HepG2 (cell line): ENCODE data around the gene YBX2. TPM values are rescaled to one million over a fixed set of nuclear protein-coding genes. Genes with fewer than 3 reads are reported as not detected.

Experiments used
- AFF4 ChIP-seq: sonication (generic); formaldehyde crosslinking; IDR thresholded peaks from 2 replicates; pipeline ENCODE4 v1.4.0; 2020; ENCODE audit warnings: missing genetic modification reagents
- ATF3 ChIP-seq: sonication (generic); formaldehyde crosslinking; IDR thresholded peaks from 2 replicates; pipeline ENCODE4 v1.4.0; 2020; ENCODE audit warnings: missing genetic modification reagents
- EHMT2 ChIP-seq: fragments of 200-600 bp; sonication (generic); IDR thresholded peaks from 2 replicates; pipeline ENCODE4 v1.7.0; 2017; ENCODE audit warnings: antibody characterized with exemption, low read depth, low read length, borderline replicate concordance
- FOSL2 ChIP-seq: sonication (generic); formaldehyde crosslinking; IDR thresholded peaks from 2 replicates; pipeline ENCODE4 v1.4.0; 2020; ENCODE audit warnings: missing genetic modification reagents
- HNF1B ChIP-seq: sonication (generic); formaldehyde crosslinking; IDR thresholded peaks from 2 replicates; pipeline ENCODE4 v1.5.1; 2020; ENCODE audit warnings: mild to moderate bottlenecking, moderate library complexity, missing genetic modification reagents
- IRF9 ChIP-seq: sonication (generic); formaldehyde crosslinking; IDR thresholded peaks from 2 replicates; pipeline ENCODE4 v1.8.0; 2022; ENCODE audit warnings: missing genetic modification reagents, mild to moderate bottlenecking, borderline replicate concordance
- POLR2G ChIP-seq: fragments of 200-400 bp; formaldehyde crosslinking; IDR thresholded peaks from 2 replicates; pipeline ENCODE4 v1.6.1; 2018; ENCODE audit warnings: mild to moderate bottlenecking, low read depth, low read length, moderate library complexity
- RFXAP ChIP-seq: sonication (generic); formaldehyde crosslinking; IDR thresholded peaks from 2 replicates; pipeline ENCODE4 v1.4.0; 2020; ENCODE audit warnings: missing genetic modification reagents, borderline replicate concordance
- USF2 ChIP-seq, 2 experiments: sonication (generic) in 1 of 2; formaldehyde crosslinking in 1 of 2; IDR thresholded peaks; 2 replicates each; pipeline versions ENCODE4 v1.5.1 to v1.6.1; 2011 to 2020; ENCODE audit warnings: borderline replicate concordance in 1 of 2, low read depth in 1 of 2, low read length in 1 of 2, mild to moderate bottlenecking in 1 of 2, missing genetic modification reagents in 1 of 2, moderate library complexity in 1 of 2
- ZC3H13 ChIP-seq: sonication (generic); formaldehyde crosslinking; IDR thresholded peaks from 2 replicates; pipeline ENCODE4 v1.8.1; 2023; ENCODE audit warnings: mild to moderate bottlenecking, missing genetic modification reagents, moderate library complexity
- ZNF232 ChIP-seq: sonication (generic); formaldehyde crosslinking; IDR thresholded peaks from 2 replicates; pipeline ENCODE4 v1.4.0; 2020; ENCODE audit warnings: missing genetic modification reagents, borderline replicate concordance
- ZNF234 ChIP-seq: sonication (generic); formaldehyde crosslinking; conservative IDR thresholded peaks from 2 replicates; pipeline ENCODE4 v1.5.1; 2020; ENCODE audit warnings: mild to moderate bottlenecking, missing genetic modification reagents
- ZNF280B ChIP-seq: sonication (generic); formaldehyde crosslinking; IDR thresholded peaks from 2 replicates; pipeline ENCODE4 v1.5.0; 2020; ENCODE audit warnings: missing genetic modification reagents, mild to moderate bottlenecking, borderline replicate concordance
- ZNF292 ChIP-seq: sonication (generic); formaldehyde crosslinking; IDR thresholded peaks from 2 replicates; pipeline ENCODE4 v1.8.1; 2022; ENCODE audit warnings: mild to moderate bottlenecking, low read depth, missing genetic modification reagents, borderline replicate concordance
- ZNF333 ChIP-seq: sonication (generic); formaldehyde crosslinking; IDR thresholded peaks from 2 replicates; pipeline ENCODE4 v1.4.0; 2020; ENCODE audit warnings: mild to moderate bottlenecking, missing genetic modification reagents, borderline replicate concordance
- ZNF747 ChIP-seq: sonication (generic); formaldehyde crosslinking; IDR thresholded peaks from 2 replicates; pipeline ENCODE4 v1.8.1; 2023; ENCODE audit warnings: missing genetic modification reagents, mild to moderate bottlenecking, borderline replicate concordance
- polyA plus RNA-seq, 8 experiments: library from polyadenylated mRNA; depleted of rRNA in 3 of 8; stranded (reverse) in 7 of 8; unstranded in 1 of 8; fragments of >200 nt; fragmentation: Illumina TruSeq in 4 of 8; extraction: Trizol in 4 of 8; gene quantifications; 2 replicates each; pipeline versions ENCODE4 v1.2.1 to v1.2.3, GENCODE V29; 2011 to 2016; ENCODE audit warnings: low read depth in 4 of 8, missing spikeins in 1 of 8, mixed read lengths in 1 of 8; ENCODE audit not compliant: insufficient read depth in 1 of 8
- total RNA-seq, 5 experiments: library from RNA; depleted of rRNA; stranded (reverse); fragments of >200 nt; fragmentation: Illumina TruSeq; extraction: Trizol; gene quantifications; 2 replicates each; pipeline ENCODE4 v1.2.3, GENCODE V29; 2016; ENCODE audit warnings: low read depth in 1 of 5

The YBX2 gene
- total and polyA plus RNA-seq, 2 of the 13 experiments (the other 11 are each of a cell fraction or from before 2014, with no cell fraction given): 0.12 to 0.22 TPM

GRCh38 chr17:7258731-7259554, 35.5 kb downstream of the YBX2 start (continued):
- TF ChIP-seq ZNF747 (CRISPR knock-in tag): no peak
- peak; percentile 80 for TF ChIP-seq POLR2G
- peak; percentile 75; the same call in 1 of the 2 replicates for TF ChIP-seq ZNF333 (CRISPR knock-in tag)
- TF ChIP-seq USF2 (IDR thresholded peaks at IDR 0.05; ENCODE audit: low read depth, low read length): no peak
- TF ChIP-seq USF2 (CRISPR knock-in tag; IDR thresholded peaks at IDR 0.05; ENCODE audit: borderline replicate concordance): no peak
- TF ChIP-seq ZNF280B: 0 out of 2 replicates have a peak, but pooled peaks have one; percentile 44
- peak; percentile 97 for TF ChIP-seq HNF1B (CRISPR knock-in tag)
- TF ChIP-seq ZC3H13 (CRISPR knock-in tag): no peak
- 0 out of 2 replicates have a peak, but pooled peaks have one; percentile 19 for TF ChIP-seq AFF4 (CRISPR knock-in tag)
- no peak for TF ChIP-seq RFXAP (CRISPR knock-in tag)
- TF ChIP-seq IRF9 (CRISPR knock-in tag): no peak
- no peak for TF ChIP-seq ZNF234 (CRISPR knock-in tag)
- TF ChIP-seq ZNF232: no peak
- TF ChIP-seq ATF3 (CRISPR knock-in tag): peak; percentile 89
- peak; percentile 54 for TF ChIP-seq FOSL2 (CRISPR knock-in tag)
- 0 out of 2 replicates have a peak, but pooled peaks have one; percentile 19 for TF ChIP-seq ZNF292 (CRISPR knock-in tag)
- no peak for TF ChIP-seq EHMT2
